Measurements from ENCODE around the gene PIH1D2. TPM values are rescaled to one million over a fixed set of nuclear protein-coding genes. Genes with fewer than 3 reads are reported as not detected.
A peak's percentile ranks its signal among the peaks of the same experiment; 100 is the strongest.

Gene PIH1D2
- total and polyA plus RNA-seq, 9 of the 15 experiments (the other 6 are each of a cell fraction or from before 2014, with no cell fraction given) = 1.5 to 5.4 (median 3.0) TPM

GRCh38 chr11:112024773-112025678, 48.8 kb downstream of the PIH1D2 start, which contains the start of gene DLAT (continued):
- peak; percentile 42; the same call in 1 of the 2 replicates for TF ChIP-seq TEAD4 (IDR thresholded peaks at IDR 0.05; ENCODE audit: low read length)
- TF ChIP-seq TEAD4 (CRISPR knock-in tag; IDR thresholded peaks at IDR 0.05; ENCODE audit: borderline replicate concordance) = no peak
- TF ChIP-seq CREB1 (IDR thresholded peaks at IDR 0.05) = peak; percentile 72
- TF ChIP-seq CREB1 (CRISPR knock-in tag; IDR thresholded peaks at IDR 0.05) = peak; percentile 71
- peak; percentile 59; the same call in 1 of the 2 replicates for TF ChIP-seq DIDO1 (tag; IDR thresholded peaks at IDR 0.05; ENCODE audit: low read depth)
- peak in 1 of 2 experiments; percentile 41; a peak in 1 of 4 replicates for TF ChIP-seq KDM1A (IDR thresholded peaks at IDR 0.05)
- TF ChIP-seq FOXM1 (IDR thresholded peaks at IDR 0.05; ENCODE audit: low read depth) = no peak
- TF ChIP-seq FOXM1 (CRISPR knock-in tag; IDR thresholded peaks at IDR 0.05; ENCODE audit: low read depth) = 0 out of 2 replicates have a peak, but pooled peaks have one; percentile 39
- TF ChIP-seq SMARCA4 (IDR thresholded peaks at IDR 0.05) = peak; percentile 19; the same call in 1 of the 2 replicates
- TF ChIP-seq ZNF436 (CRISPR knock-in tag; IDR thresholded peaks at IDR 0.05) = no peak
- TF ChIP-seq TSC22D4 (tag; IDR thresholded peaks at IDR 0.05) = no peak
- TF ChIP-seq ZNF655 (CRISPR knock-in tag; IDR thresholded peaks at IDR 0.05) = 0 out of 2 replicates have a peak, but pooled peaks have one; percentile 26
- TF ChIP-seq PCBP2 (IDR thresholded peaks at IDR 0.05; ENCODE audit: low read depth, low read length, poor library complexity, severe bottlenecking) = no peak
- peak; percentile 72 to 82; a peak in 2 of 4 replicates for TF ChIP-seq SIN3A (IDR thresholded peaks at IDR 0.05; ENCODE audit: borderline replicate concordance in 2 of 2, control insufficient read depth in 1 of 2, low read depth in 2 of 2, low read length in 2 of 2)
- no peak for TF ChIP-seq ARID3B (CRISPR knock-in tag; IDR thresholded peaks at IDR 0.05; ENCODE audit: borderline replicate concordance)
- TF ChIP-seq ZNF197 (CRISPR knock-in tag; IDR thresholded peaks at IDR 0.05; ENCODE audit: low read depth) = no peak
- peak; percentile 54; the same call in 1 of the 2 replicates for TF ChIP-seq ZNF12 (CRISPR knock-in tag; IDR thresholded peaks at IDR 0.05)
- TF ChIP-seq PRDM10 (IDR thresholded peaks at IDR 0.05; ENCODE audit: partially characterized antibody) = peak; percentile 35
- no peak for TF ChIP-seq CGGBP1 (CRISPR knock-in tag; IDR thresholded peaks at IDR 0.05)
- peak; percentile 93 for TF ChIP-seq RBBP5 (IDR thresholded peaks at IDR 0.05; ENCODE audit: borderline replicate concordance, insufficient read depth, low read length, poor library complexity, severe bottlenecking)
